ENCODE measurements around the gene ARPP19. TPM values are rescaled to one million over a fixed set of nuclear protein-coding genes. Genes with fewer than 3 reads are reported as not detected.

The ARPP19 gene
- total RNA-seq = 104 and 118 TPM in 2 replicates

DNA sequence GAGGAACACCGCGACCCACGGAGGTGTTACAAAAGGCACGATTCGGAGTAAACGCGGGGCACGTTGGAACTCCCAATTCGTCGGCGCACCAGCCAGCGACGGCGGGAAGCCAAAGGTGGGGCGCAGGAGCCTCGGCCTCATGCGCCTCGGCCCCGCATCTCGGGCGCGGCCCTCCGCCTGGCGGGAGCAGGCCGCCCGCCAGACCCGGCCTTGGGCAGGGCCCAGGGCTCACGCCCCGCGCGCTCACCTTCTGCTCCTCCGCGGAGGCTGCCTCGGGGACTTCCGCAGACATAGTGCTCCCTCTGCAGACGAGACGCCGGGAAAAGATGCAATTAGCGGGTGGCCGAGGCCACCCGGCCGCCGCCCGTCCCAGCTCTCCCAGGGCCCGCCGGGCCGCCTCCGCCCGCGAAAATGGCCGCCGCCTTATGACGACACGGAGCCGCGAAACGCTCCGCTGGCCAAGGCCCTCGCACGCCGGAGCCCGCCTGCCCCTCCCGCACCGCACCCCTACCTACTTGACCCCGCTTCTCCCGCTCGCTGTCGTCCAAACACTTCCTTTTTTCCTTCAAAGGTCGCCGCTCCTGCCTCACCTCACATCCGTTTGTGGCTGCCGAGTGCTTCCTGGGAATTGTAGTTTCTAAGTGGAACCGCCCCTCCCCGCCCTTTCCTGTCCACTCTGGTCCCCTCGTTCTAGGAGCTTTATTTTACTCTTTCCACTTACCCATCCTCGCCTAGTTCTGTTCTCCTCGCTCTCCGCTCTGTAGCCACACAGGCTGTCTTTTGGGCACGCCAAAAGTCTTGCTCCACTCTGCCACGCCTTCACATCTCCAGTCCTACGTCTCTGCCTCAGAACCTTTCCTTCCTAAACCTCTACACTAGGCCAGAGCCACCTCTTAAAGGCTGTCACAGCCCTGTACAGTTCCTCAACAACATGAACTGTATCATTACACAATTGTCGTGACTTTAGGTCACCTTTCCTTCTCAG is at the start of gene ARPP19:
Gene ARPP19, minus strand, starts transcription at position 430 of the 985 bp plus-strand sequence. Its CDS starts 138 bp downstream, at position 292.
- peak within 1 kb of the TSS; percentile 63 for H3K4me3 ChIP-seq (ENCODE audit: low read depth, low read length)
- no peak for TF ChIP-seq CTCF (conservative IDR thresholded peaks at IDR 0.05; ENCODE audit: low read depth, low read length)
- DNase-seq (ENCODE audit: low read depth) = peak; percentile 46

- TF ChIP-seq CTCF (conservative IDR thresholded peaks at IDR 0.05; ENCODE audit: low read depth, low read length) = no peak
- no peak overlapping the region for H3K4me3 ChIP-seq (ENCODE audit: low read depth, low read length)
- DNase-seq (ENCODE audit: low read depth) = no peak
Measured at GRCh38 chr15:52617026-52617425, 48.2 kb upstream of the ARPP19 start.

DNA sequence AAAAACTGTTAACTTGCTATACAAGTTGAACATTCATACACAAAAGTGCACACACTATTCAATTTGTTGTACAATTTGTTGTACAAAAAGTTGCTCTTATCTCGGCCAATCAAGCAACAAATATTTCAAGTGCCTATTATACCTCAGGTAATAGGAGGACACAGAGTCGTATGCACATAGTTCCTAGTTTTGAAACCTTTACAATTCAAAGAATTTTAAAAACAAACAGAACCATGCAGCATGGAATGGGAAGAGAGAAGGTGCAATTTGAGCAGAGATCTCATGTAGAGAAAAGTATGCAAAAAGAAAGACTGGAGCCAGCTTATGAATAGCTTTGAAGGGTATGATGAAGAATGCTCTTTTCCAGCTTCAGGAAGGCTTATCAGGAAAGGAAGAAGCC is 46.5 kb upstream of the ARPP19 start:
- H3K4me3 ChIP-seq (ENCODE audit: low read depth, low read length) = no peak overlapping the region
- no peak for TF ChIP-seq CTCF (conservative IDR thresholded peaks at IDR 0.05; ENCODE audit: low read depth, low read length)
- DNase-seq (ENCODE audit: low read depth) = no peak

DNA sequence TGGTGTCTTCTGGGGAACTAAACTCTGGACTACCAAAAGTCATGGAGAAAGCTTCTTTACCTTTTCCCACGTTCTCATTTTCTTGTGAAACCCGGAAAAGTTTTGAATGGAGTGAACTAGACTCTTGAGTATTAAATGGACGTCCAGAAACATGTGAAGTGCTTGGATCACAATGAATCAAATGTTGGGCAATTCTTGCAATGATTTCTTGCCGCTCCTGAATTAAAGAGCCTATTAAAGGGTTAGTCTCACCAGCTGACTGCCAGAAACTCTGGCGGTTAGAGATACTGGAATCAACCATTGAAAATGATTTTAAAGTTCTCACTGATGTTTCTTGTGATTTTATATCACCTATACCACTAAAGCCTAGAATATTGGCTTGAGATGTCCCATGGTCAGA is 40.8 kb upstream of the ARPP19 start:
- TF ChIP-seq CTCF (conservative IDR thresholded peaks at IDR 0.05; ENCODE audit: low read depth, low read length) = no peak
- H3K4me3 ChIP-seq (ENCODE audit: low read depth, low read length) = no peak overlapping the region
- no peak for DNase-seq (ENCODE audit: low read depth)

GRCh38 chr15:52584414-52584813 is 15.6 kb upstream of the ARPP19 start:
- no peak for TF ChIP-seq CTCF (conservative IDR thresholded peaks at IDR 0.05; ENCODE audit: low read depth, low read length)
- no peak overlapping the region for H3K4me3 ChIP-seq (ENCODE audit: low read depth, low read length)
- no peak for DNase-seq (ENCODE audit: low read depth)

DNA sequence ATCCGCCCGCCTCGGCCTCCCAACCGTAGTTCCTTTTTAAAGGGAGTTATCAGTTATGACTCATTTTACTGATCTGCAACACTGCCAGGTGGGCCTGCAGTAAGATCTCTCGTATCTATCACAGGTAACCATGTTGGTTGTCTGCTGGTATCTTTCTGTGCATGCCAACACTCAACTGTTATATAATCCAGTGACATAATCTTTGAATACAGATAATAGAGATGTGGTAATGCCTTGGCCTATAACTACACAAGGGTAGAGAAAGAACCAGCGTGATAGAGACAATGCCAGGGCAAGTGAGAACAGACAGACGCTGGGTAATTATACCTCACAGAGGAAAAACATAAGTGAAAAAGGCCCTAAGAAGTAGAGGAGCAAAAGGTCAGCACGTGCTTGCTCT is 11.0 kb upstream of the ARPP19 start:
- no peak for TF ChIP-seq CTCF (conservative IDR thresholded peaks at IDR 0.05; ENCODE audit: low read depth, low read length)
- no peak overlapping the region for H3K4me3 ChIP-seq (ENCODE audit: low read depth, low read length)
- DNase-seq (ENCODE audit: low read depth) = no peak
